Measurements from ENCODE around the gene KCNQ5. TPM values are rescaled to one million over a fixed set of nuclear protein-coding genes. Genes with fewer than 3 reads are reported as not detected.

KCNQ5 gene
- total RNA-seq, 4 donors from 2014 or later = 1.1 to 14.6 (median 9.0) TPM

- Histone ChIP-seq H3K27me3 (no peaks in the 10 kb centered on the region), H3K27ac (no peak overlapping the region), H3K9me3 (no peaks in the 10 kb centered on the region), H3K36me3 (no peaks in the 10 kb centered on the region), H3K4me1 (no peaks in the 10 kb centered on the region), H3K4me3 (replicated peaks in 1 of 3) (no peak overlapping the region)
- no peak for DNase-seq
- intact Hi-C loops (cut with DNase I) = no loop called here
- TF ChIP-seq CTCF (IDR thresholded peaks at IDR 0.05) = no peak
- no peak for TF ChIP-seq POLR2A (IDR thresholded peaks at IDR 0.05)
- 93 to 95% methylated on average over 41 of the region's 41 CpGs for WGBS, 2 donors
Measured at GRCh38 chr6:73156793-73157767, 535.2 kb downstream of the KCNQ5 start.

GRCh38 chr6:73157870-73158269 is 536.0 kb downstream of the KCNQ5 start:
- H3K36me3 ChIP-seq = no peaks in the 10 kb centered on the region
- no peak for DNase-seq
- no peak overlapping the region for H3K4me3 ChIP-seq (replicated peaks in 1 of 3)
- H3K27ac ChIP-seq = no peak overlapping the region
- 91 to 94% methylated on average over 29 to 30 of the region's 34 CpGs for WGBS, 2 donors
- intact Hi-C loops (cut with DNase I) = no loop called here
- H3K27me3 ChIP-seq = no peaks in the 10 kb centered on the region
- TF ChIP-seq CTCF (IDR thresholded peaks at IDR 0.05) = no peak
- TF ChIP-seq POLR2A (IDR thresholded peaks at IDR 0.05) = no peak
- H3K4me1 ChIP-seq = no peaks in the 10 kb centered on the region
- no peaks in the 10 kb centered on the region for H3K9me3 ChIP-seq

GRCh38 chr6:73169111-73169510 is 547.2 kb downstream of the KCNQ5 start:
- intact Hi-C loops (cut with DNase I) = no loop called here
- no peak for DNase-seq
- H3K27me3 ChIP-seq = no peaks in the 10 kb centered on the region
- H3K4me1 ChIP-seq = no peaks in the 10 kb centered on the region
- H3K9me3 ChIP-seq = no peaks in the 10 kb centered on the region
- H3K4me3 ChIP-seq (replicated peaks in 1 of 3) = no peak overlapping the region
- TF ChIP-seq POLR2A (IDR thresholded peaks at IDR 0.05) (no peak), CTCF (IDR thresholded peaks at IDR 0.05) (no peak)
- H3K27ac ChIP-seq = no peak overlapping the region
- WGBS, 2 donors = 44 to 49% methylated on average over 4 of the region's 4 CpGs
- H3K36me3 ChIP-seq = no peaks in the 10 kb centered on the region

- Histone ChIP-seq H3K4me1 (no peaks in the 10 kb centered on the region), H3K4me3 (replicated peaks in 1 of 3) (no peak overlapping the region), H3K27ac (no peak overlapping the region), H3K36me3 (no peaks in the 10 kb centered on the region), H3K9me3 (no peaks in the 10 kb centered on the region), H3K27me3 (no peaks in the 10 kb centered on the region)
- DNase-seq = no peak
- intact Hi-C loops (cut with DNase I) = loop anchor here (10.0 kb wide), 1 partner anchor 755 kb away; no protein-coding TSS in a partner anchor
- TF ChIP-seq POLR2A (IDR thresholded peaks at IDR 0.05) (no peak), CTCF (IDR thresholded peaks at IDR 0.05) (no peak)
- WGBS, 2 donors = 71 to 91% methylated on average over 5 of the region's 5 CpGs
Measured at GRCh38 chr6:73169633-73170032, 547.8 kb downstream of the KCNQ5 start.

GRCh38 chr6:73174646-73175045 is 552.8 kb downstream of the KCNQ5 start:
- no peaks in the 10 kb centered on the region for H3K4me1 ChIP-seq
- intact Hi-C loops (cut with DNase I) = loop anchor here (10.0 kb wide), 1 partner anchor 760 kb away; no protein-coding TSS in a partner anchor
- H3K4me3 ChIP-seq (replicated peaks in 1 of 3) = no peak overlapping the region
- WGBS, 2 donors = 94 to 95% methylated on average over 4 of the region's 4 CpGs
- TF ChIP-seq CTCF (IDR thresholded peaks at IDR 0.05) (no peak), POLR2A (IDR thresholded peaks at IDR 0.05) (no peak)
- H3K27ac ChIP-seq = no peak overlapping the region
- no peak for DNase-seq
- no peaks in the 10 kb centered on the region for H3K27me3 ChIP-seq
- H3K36me3 ChIP-seq = no peaks in the 10 kb centered on the region
- H3K9me3 ChIP-seq = no peaks in the 10 kb centered on the region

All from thyroid gland (tissue), 4 donors.